MM.1S (cell line): Measurements from ENCODE around the gene ACD.

ENCODE experiments used
- EZH2 ChIP-seq: fragments of 300-600 bp; sonication (generic); optimal IDR thresholded peaks from 2 replicates; pipeline ENCODE3; 2017; ENCODE audit warnings: low read depth, mild to moderate bottlenecking, antibody characterized with exemption, low read length, mixed read lengths
- EZH2phosphoT487 ChIP-seq: fragments of 300-600 bp; sonication (generic); IDR thresholded peaks from 2 replicates; pipeline ENCODE4 v1.6.1; 2018; ENCODE audit warnings: antibody characterized with exemption, low read length
- TF ChIP-seq, protein P1 (sequence below): fragments of 300-600 bp; sonication (generic); IDR thresholded peaks from 2 replicates; pipeline ENCODE4 v1.5.1; 2016; ENCODE audit warnings: antibody characterized with exemption, low read length, mixed read lengths

GRCh38 chr16:67664258-67664657 is 4.2 kb upstream of the ACD start:
- TF ChIP-seq EZH2 (no peak), EZH2phosphoT487 (no peak)
- TF ChIP-seq, protein P1, sequence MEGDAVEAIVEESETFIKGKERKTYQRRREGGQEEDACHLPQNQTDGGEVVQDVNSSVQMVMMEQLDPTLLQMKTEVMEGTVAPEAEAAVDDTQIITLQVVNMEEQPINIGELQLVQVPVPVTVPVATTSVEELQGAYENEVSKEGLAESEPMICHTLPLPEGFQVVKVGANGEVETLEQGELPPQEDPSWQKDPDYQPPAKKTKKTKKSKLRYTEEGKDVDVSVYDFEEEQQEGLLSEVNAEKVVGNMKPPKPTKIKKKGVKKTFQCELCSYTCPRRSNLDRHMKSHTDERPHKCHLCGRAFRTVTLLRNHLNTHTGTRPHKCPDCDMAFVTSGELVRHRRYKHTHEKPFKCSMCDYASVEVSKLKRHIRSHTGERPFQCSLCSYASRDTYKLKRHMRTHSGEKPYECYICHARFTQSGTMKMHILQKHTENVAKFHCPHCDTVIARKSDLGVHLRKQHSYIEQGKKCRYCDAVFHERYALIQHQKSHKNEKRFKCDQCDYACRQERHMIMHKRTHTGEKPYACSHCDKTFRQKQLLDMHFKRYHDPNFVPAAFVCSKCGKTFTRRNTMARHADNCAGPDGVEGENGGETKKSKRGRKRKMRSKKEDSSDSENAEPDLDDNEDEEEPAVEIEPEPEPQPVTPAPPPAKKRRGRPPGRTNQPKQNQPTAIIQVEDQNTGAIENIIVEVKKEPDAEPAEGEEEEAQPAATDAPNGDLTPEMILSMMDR = no peak
